H9 (cell line): ENCODE results near the gene CRAMP1. TPM values are rescaled to one million over a fixed set of nuclear protein-coding genes. Genes with fewer than 3 reads are reported as not detected.

Source experiments
- DNase-seq: peaks from one replicate; pipeline ENCODE4 v3.0.0-alpha.2; 2017
- H2AFZ ChIP-seq: one replicate; pipeline ENCODE4 v1.6.1; 2013; ENCODE audit warnings: mild to moderate bottlenecking, low read length, control low read depth, moderate library complexity
- H2AK5ac ChIP-seq: 2 replicates; pipeline ENCODE4 v1.6.1; 2013; ENCODE audit warnings: low read length, control low read depth, mixed read lengths; ENCODE audit not compliant: insufficient read length
- H2BK120ac ChIP-seq: one replicate; pipeline ENCODE4 v1.6.1; 2013; ENCODE audit warnings: low read depth, mild to moderate bottlenecking, low read length, control low read depth, inconsistent platforms; ENCODE audit not compliant: poor library complexity, severe bottlenecking
- H2BK12ac ChIP-seq: 2 replicates; pipeline ENCODE4 v1.6.1; 2013; ENCODE audit warnings: low read length, control low read depth, mixed read lengths, low read depth; ENCODE audit not compliant: insufficient read length
- H2BK15ac ChIP-seq: 2 replicates; pipeline ENCODE4 v1.6.1; 2013; ENCODE audit warnings: low read depth, low read length, control low read depth
- H2BK20ac ChIP-seq: one replicate; pipeline ENCODE4 v1.6.1; 2013; ENCODE audit warnings: low read depth, mild to moderate bottlenecking, low read length, control low read depth, inconsistent platforms; ENCODE audit not compliant: poor library complexity, severe bottlenecking
- H2BK5ac ChIP-seq: 2 replicates; pipeline ENCODE4 v1.6.1; 2013; ENCODE audit warnings: low read length, control low read depth, mixed read lengths; ENCODE audit not compliant: insufficient read length
- H3K14ac ChIP-seq: 2 replicates; pipeline ENCODE4 v1.6.1; 2013; ENCODE audit warnings: low read length, control low read depth; ENCODE audit not compliant: insufficient read depth
- H3K18ac ChIP-seq: 2 replicates; pipeline ENCODE4 v1.6.1; 2013; ENCODE audit warnings: low read depth, mild to moderate bottlenecking, mixed read lengths, low read length, control low read depth; ENCODE audit not compliant: insufficient read length
- H3K23ac ChIP-seq: 2 replicates; pipeline ENCODE4 v1.6.1; 2013; ENCODE audit warnings: low read length, control low read depth, mixed read lengths, low read depth; ENCODE audit not compliant: insufficient read length
- H3K23me2 ChIP-seq: 2 replicates; pipeline ENCODE4 v1.6.1; 2013; ENCODE audit warnings: low read depth, mild to moderate bottlenecking, mixed read lengths, low read length, control low read depth; ENCODE audit not compliant: insufficient read length, poor library complexity, severe bottlenecking
- H3K27ac ChIP-seq: 2 replicates; pipeline ENCODE4 v1.5.1; 2013; ENCODE audit warnings: low read length, control low read depth, mixed read lengths, low read depth; ENCODE audit not compliant: insufficient read length
- H3K27me3 ChIP-seq: 2 replicates; pipeline ENCODE4 v1.6.1; 2013; ENCODE audit warnings: low read length, control low read depth, inconsistent platforms; ENCODE audit not compliant: insufficient read depth
- H3K4ac ChIP-seq: 2 replicates; pipeline ENCODE4 v1.6.1; 2013; ENCODE audit warnings: low read depth, mild to moderate bottlenecking, control low read depth, inconsistent platforms, low read length, moderate library complexity
- H3K4me1 ChIP-seq: 2 replicates; pipeline ENCODE4 v1.6.1; 2013; ENCODE audit warnings: low read length, control low read depth, inconsistent platforms; ENCODE audit not compliant: insufficient read depth
- H3K4me2 ChIP-seq: 2 replicates; pipeline ENCODE4 v1.6.1; 2013; ENCODE audit warnings: low read length, control low read depth, mixed read lengths; ENCODE audit not compliant: insufficient read length, insufficient read depth
- H3K56ac ChIP-seq: 2 replicates; pipeline ENCODE4 v1.6.1; 2013; ENCODE audit warnings: low read depth, mild to moderate bottlenecking, mixed read lengths, low read length, control low read depth; ENCODE audit not compliant: insufficient read length
- H3K79me1 ChIP-seq: 2 replicates; pipeline ENCODE4 v1.6.1; 2013; ENCODE audit warnings: low read depth, mild to moderate bottlenecking, moderate library complexity, low read length, control low read depth, inconsistent platforms; ENCODE audit not compliant: insufficient read depth, poor library complexity, severe bottlenecking
- H3K79me2 ChIP-seq: 2 replicates; pipeline ENCODE4 v1.6.1; 2013; ENCODE audit warnings: low read length, control low read depth, inconsistent platforms; ENCODE audit not compliant: insufficient read depth
- H3K9ac ChIP-seq: 2 replicates; pipeline ENCODE4 v1.6.1; 2013; ENCODE audit warnings: low read length, control low read depth, mixed read lengths; ENCODE audit not compliant: insufficient read length; ENCODE audit errors: extremely low read depth
- H3K9me3 ChIP-seq: one replicate; pipeline ENCODE4 v1.6.1; 2013; ENCODE audit warnings: low read depth, low read length, inconsistent platforms; ENCODE audit not compliant: control insufficient read depth
- H3T11ph ChIP-seq: one replicate; pipeline ENCODE4 v1.6.1; 2013; ENCODE audit warnings: mild to moderate bottlenecking, low read length, control low read depth, inconsistent platforms
- H4K20me1 ChIP-seq: one replicate; pipeline ENCODE4 v1.6.1; 2013; ENCODE audit not compliant: control insufficient read depth, insufficient read length, insufficient read depth
- H4K5ac ChIP-seq: 2 replicates; pipeline ENCODE4 v1.6.1; 2013; ENCODE audit warnings: low read depth, mild to moderate bottlenecking, mixed read lengths, low read length, control low read depth; ENCODE audit not compliant: insufficient read length
- H4K8ac ChIP-seq: replicated peaks from 2 replicates; pipeline ENCODE4 v1.6.1; 2013; ENCODE audit warnings: low read length, control low read depth, mixed read lengths, low read depth; ENCODE audit not compliant: insufficient read length
- H4K91ac ChIP-seq: 2 replicates; pipeline ENCODE4 v1.6.1; 2013; ENCODE audit warnings: low read depth, mild to moderate bottlenecking, moderate library complexity, mixed read lengths, low read length, control low read depth; ENCODE audit not compliant: insufficient read length
- H3K27ac Mint-ChIP-seq, 3 experiments: 2 replicates in 2 of 3; 3 replicates in 1 of 3; pipeline ENCODE4 v1.8.0; 2020 to 2021; ENCODE audit warnings: mixed read lengths in 3 of 3, mild to moderate bottlenecking in 1 of 3, moderate library complexity in 1 of 3
- H3K27me3 Mint-ChIP-seq: 2 replicates; pipeline ENCODE4 v1.8.0; 2021; ENCODE audit warnings: low read depth, mild to moderate bottlenecking, moderate library complexity, mixed read lengths
- H3K36me3 Mint-ChIP-seq, 3 experiments: 2 replicates in 2 of 3; 3 replicates in 1 of 3; pipeline ENCODE4 v1.8.0; 2020 to 2021; ENCODE audit warnings: low read depth in 3 of 3, mixed read lengths in 3 of 3; ENCODE audit not compliant: insufficient read depth in 1 of 3
- H3K4me1 Mint-ChIP-seq, 2 experiments: 2 replicates each; pipeline ENCODE4 v1.8.0; 2020; ENCODE audit warnings: mixed read lengths in 2 of 2
- H3K4me3 Mint-ChIP-seq, 2 experiments: 2 replicates in 1 of 2; 3 replicates in 1 of 2; pipeline ENCODE4 v1.8.0; 2020 to 2021; ENCODE audit warnings: mild to moderate bottlenecking in 2 of 2, mixed read lengths in 2 of 2, moderate library complexity in 1 of 2
- H3K9me3 Mint-ChIP-seq, 2 experiments: 2 replicates in 1 of 2; 3 replicates in 1 of 2; pipeline ENCODE4 v1.8.0; 2020; ENCODE audit warnings: mild to moderate bottlenecking in 2 of 2, mixed read lengths in 2 of 2, moderate library complexity in 1 of 2
- CTCF ChIP-seq: fragments of 200-600 bp; sonication (generic); conservative IDR thresholded peaks from 3 replicates; pipeline ENCODE4 v1.8.0; 2021; ENCODE audit warnings: antibody characterized with exemption, mild to moderate bottlenecking
- WGBS: extraction: QIAGEN DNeasy Blood & Tissue Kit; methylation state at CpG from one replicate; pipeline ENCODE4 v1.1.7; 2013; ENCODE audit warnings: missing lambda C conversion rate, low lambda C conversion rate, mixed read lengths; ENCODE audit not compliant: insufficient read length; ENCODE audit errors: extremely low coverage; 5-methylcytosine and 5-hydroxymethylcytosine counted together
- total RNA-seq: library from RNA; stranded (reverse); gene quantifications from 2 replicates; pipeline ENCODE4 v1.2.1, GENCODE V29; 2021

Gene CRAMP1
- total RNA-seq, 1 experiment from 2014 or later, result 46.2 TPM

DNA sequence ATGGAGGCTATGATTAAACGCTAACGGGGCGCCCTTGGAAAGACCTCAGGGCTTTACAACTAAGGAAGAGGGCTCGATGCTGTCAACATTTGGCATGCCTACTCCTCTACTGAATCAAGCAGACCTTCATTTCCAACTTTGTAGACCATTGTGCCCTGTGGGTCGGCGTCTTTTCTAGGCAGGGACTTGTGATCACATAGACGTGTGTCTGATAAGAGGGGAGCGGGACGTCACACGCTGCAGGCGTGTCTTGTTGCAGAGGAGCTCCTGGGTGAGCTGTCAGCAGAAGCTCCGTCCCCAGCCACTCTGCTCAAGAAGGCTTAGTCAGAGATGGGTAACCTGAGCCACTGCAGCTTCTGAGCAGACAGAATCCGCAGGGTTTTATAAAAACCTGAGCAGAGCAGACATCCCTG is 96.6 kb downstream of the CRAMP1 start:
- Histone ChIP-seq H3K27ac (no peak overlapping the region), H2BK12ac (no peak overlapping the region), H2BK20ac (no peak overlapping the region), H3K27me3 (no peaks in the 10 kb centered on the region), H3K9me3 (no peaks in the 10 kb centered on the region), H2BK120ac (no peak overlapping the region), H3K79me1 (peaks cover 15% of the 10 kb centered on the region), H3K4me1 (peaks cover 3% of the 10 kb centered on the region), H4K20me1 (no peaks in the 10 kb centered on the region), H3K9ac (no peak overlapping the region), H3K4me2 (no peak overlapping the region), H3T11ph (no peak overlapping the region), H3K18ac (no peak overlapping the region), H4K8ac (no peak overlapping the region), H3K56ac (no peak overlapping the region), H4K91ac (no peak overlapping the region), H3K4ac (no peak overlapping the region), H3K14ac (no peak overlapping the region), H4K5ac (no peak overlapping the region), H2BK5ac (no peak overlapping the region), H2AK5ac (no peak overlapping the region), H3K79me2 (peaks cover 1% of the 10 kb centered on the region; the same call in 1 of the 2 replicates), H2BK15ac (no peak overlapping the region), H3K23ac (no peak overlapping the region), H2AFZ (no peak overlapping the region), H3K23me2 (peaks cover 7% of the 10 kb centered on the region)
- no CpG with 5 or more reads among the region's 13 CpGs for WGBS
- no peak for TF ChIP-seq CTCF
- Mint-ChIP-seq H3K4me1 (peaks cover 33 to 39% of the 10 kb centered on the region in 2 experiments), H3K9me3 (peaks cover 0 to 3% of the 10 kb centered on the region in 2 experiments; a peak in 1 of 5 replicates), H3K27ac (no peak overlapping the region), H3K36me3 (peaks cover 0 to 3% (median 0%) of the 10 kb centered on the region in 3 experiments; a peak in 2 of 7 replicates), H3K27me3 (peaks cover 6% of the 10 kb centered on the region; the same call in 1 of the 2 replicates), H3K4me3 (peak overlapping the region in 1 of 2 experiments; percentile 47; a peak in 1 of 5 replicates)
- DNase-seq, result no peak
